CD4-positive, alpha-beta memory T cell (primary cell): ENCODE data around the gene DAGLA. TPM values are rescaled to one million over a fixed set of nuclear protein-coding genes. Genes with fewer than 3 reads are reported as not detected.
A peak's percentile ranks its signal among the peaks of the same experiment; 100 is the strongest.

Experiments
- CTCF ChIA-PET: fragments of 350-600 bp; sonication (Branson Sonifier 250); formaldehyde crosslinking; loops from one replicate; lab custom pipeline; 2021; ENCODE audit warnings: inconsistent platforms; ENCODE audit not compliant: partially characterized antibody; lab: Charles Lee
- POLR2A ChIA-PET: fragments of 350-600 bp; sonication (Branson Sonifier 250); formaldehyde crosslinking; loops from one replicate; lab custom pipeline; 2021; ENCODE audit not compliant: partially characterized antibody; lab: Charles Lee
- DNase-seq, 5 donors: peaks; one replicate each; pipeline versions ENCODE4 v3.0.0 to v3.0.0-alpha.2; 2020 to 2022; ENCODE audit warnings: mixed read lengths in 1 of 5
- H3K27ac ChIP-seq: one replicate; pipeline ENCODE4 v1.7.0; 2013; ENCODE audit warnings: low read depth, low read length
- H3K27me3 ChIP-seq: 2 replicates; pipeline ENCODE4 v1.7.0; 2013; ENCODE audit warnings: mild to moderate bottlenecking, low read length, moderate library complexity; ENCODE audit not compliant: insufficient read depth
- H3K36me3 ChIP-seq: 2 replicates; pipeline ENCODE4 v1.7.0; 2013; ENCODE audit warnings: mild to moderate bottlenecking, low read length, moderate library complexity; ENCODE audit not compliant: insufficient read depth
- H3K4me1 ChIP-seq: 2 replicates; pipeline ENCODE4 v1.7.0; 2013; ENCODE audit warnings: mild to moderate bottlenecking, low read length, moderate library complexity; ENCODE audit not compliant: insufficient read depth
- H3K4me3 ChIP-seq, 2 donors: one replicate each; pipeline ENCODE4 v1.7.0; 2013; ENCODE audit warnings: low read length in 2 of 2, mild to moderate bottlenecking in 1 of 2
- H3K9me3 ChIP-seq, 2 donors: one replicate each; pipeline ENCODE4 v1.7.0; 2013; ENCODE audit warnings: low read length in 2 of 2, control low read depth in 1 of 2; ENCODE audit not compliant: control insufficient read depth in 1 of 2
- H3K27ac Mint-ChIP-seq, 7 donors: one replicate each; pipeline ENCODE4 v1.8.0; 2020 to 2021; ENCODE audit warnings: mixed read lengths in 7 of 7, mild to moderate bottlenecking in 6 of 7, inconsistent platforms in 3 of 7, moderate library complexity in 3 of 7
- H3K27me3 Mint-ChIP-seq, 2 donors: one replicate each; pipeline ENCODE4 v1.8.0; 2020 to 2021; ENCODE audit warnings: mixed read lengths in 2 of 2
- H3K36me3 Mint-ChIP-seq, 2 donors: one replicate each; pipeline ENCODE4 v1.8.0; 2020 to 2021; ENCODE audit warnings: mixed read lengths in 2 of 2, inconsistent platforms in 1 of 2, mild to moderate bottlenecking in 1 of 2
- H3K4me1 Mint-ChIP-seq, 4 donors: one replicate each; pipeline ENCODE4 v1.8.0; 2020 to 2021; ENCODE audit warnings: mixed read lengths in 4 of 4, mild to moderate bottlenecking in 1 of 4
- H3K4me3 Mint-ChIP-seq, 8 donors: one replicate each; pipeline ENCODE4 v1.8.0; 2020 to 2021; ENCODE audit warnings: mixed read lengths in 8 of 8, mild to moderate bottlenecking in 7 of 8, moderate library complexity in 6 of 8, inconsistent platforms in 3 of 8
- H3K9me3 Mint-ChIP-seq, 8 donors: one replicate each; pipeline ENCODE4 v1.8.0; 2020 to 2021; ENCODE audit warnings: mixed read lengths in 8 of 8, mild to moderate bottlenecking in 5 of 8, inconsistent platforms in 3 of 8, moderate library complexity in 1 of 8
- intact Hi-C: fragments of 100-400 bp; cut with micrococcal nuclease; formaldehyde crosslinking; loops from one replicate; pipeline ENCODE4 v1.15.1; 2023
- polyA plus RNA-seq, 2 donors: library from polyadenylated mRNA; unstranded; fragments of 300-500 nt; fragmentation: Illumina TruSeq; gene quantifications; one replicate each; pipeline ENCODE4 v1.2.3, GENCODE V29; 2021
- total RNA-seq, 2 experiments: library from RNA; stranded (reverse); gene quantifications; one replicate each; pipeline ENCODE4 v1.2.3, GENCODE V29; 2021

Gene DAGLA
- total and polyA plus RNA-seq, 4 experiments from 2014 or later: 0.30 to 0.52 (median 0.44) TPM; not detected in 1

- H3K4me3 ChIP-seq: no peak overlapping the region
- Mint-ChIP-seq H3K9me3 (no peaks in the 10 kb centered on the region), H3K27me3 (no peaks in the 10 kb centered on the region), H3K4me1 (peaks cover 6 to 19% (median 10%) of the 10 kb centered on the region in 4 donors), H3K27ac (no peak overlapping the region), H3K36me3 (no peaks in the 10 kb centered on the region), H3K4me3 (no peak overlapping the region)
- ChIA-PET POLR2A (no interaction called here), CTCF (interaction anchor here (1.5 kb wide), 1 partner anchor 45 kb away, joined by 3 read pairs; no protein-coding TSS in a partner anchor)
- H3K4me1 ChIP-seq: peaks cover 16% of the 10 kb centered on the region
- no peaks in the 10 kb centered on the region for H3K27me3 ChIP-seq
- H3K27ac ChIP-seq: no peak overlapping the region
- intact Hi-C loops: no loop called here
- no peaks in the 10 kb centered on the region for H3K36me3 ChIP-seq
- no peak for DNase-seq
- H3K9me3 ChIP-seq: no peaks in the 10 kb centered on the region
Observed at GRCh38 chr11:61691380-61692156, 11.4 kb downstream of the DAGLA start.

GRCh38 chr11:61693922-61694601 is 13.9 kb downstream of the DAGLA start:
- ChIA-PET POLR2A (interaction anchor here (1.5 kb wide), 1 partner anchor 10 kb away, joined by 8 read pairs; no protein-coding TSS in a partner anchor), CTCF (interaction anchor here (3.2 kb wide), 1 partner anchor 40 kb away, joined by 14 read pairs; no protein-coding TSS in a partner anchor)
- H3K27me3 Mint-ChIP-seq: no peaks in the 10 kb centered on the region
- H3K27me3 ChIP-seq: no peaks in the 10 kb centered on the region
- H3K27ac Mint-ChIP-seq: peak overlapping the region in 4 of 7 donors; percentile 16 to 75 (median 62)
- H3K9me3 ChIP-seq: no peaks in the 10 kb centered on the region
- no peak for DNase-seq
- no peak overlapping the region for H3K4me3 ChIP-seq
- H3K27ac ChIP-seq: no peak overlapping the region
- no peaks in the 10 kb centered on the region for H3K36me3 Mint-ChIP-seq
- no peaks in the 10 kb centered on the region for H3K36me3 ChIP-seq
- intact Hi-C loops: no loop called here
- peaks cover 12 to 28% (median 21%) of the 10 kb centered on the region in 4 donors for H3K4me1 Mint-ChIP-seq
- H3K4me3 Mint-ChIP-seq: no peak overlapping the region
- H3K4me1 ChIP-seq: peaks cover 34% of the 10 kb centered on the region
- H3K9me3 Mint-ChIP-seq: no peaks in the 10 kb centered on the region

GRCh38 chr11:61694602-61694939 is 14.4 kb downstream of the DAGLA start:
- peaks cover 34% of the 10 kb centered on the region for H3K4me1 ChIP-seq
- Mint-ChIP-seq H3K27me3 (no peaks in the 10 kb centered on the region), H3K4me1 (peaks cover 12 to 28% (median 21%) of the 10 kb centered on the region in 4 donors), H3K27ac (peak overlapping the region in 3 of 7 donors; percentile 16 to 43 (median 29)), H3K4me3 (no peak overlapping the region), H3K36me3 (no peaks in the 10 kb centered on the region), H3K9me3 (no peaks in the 10 kb centered on the region)
- H3K27ac ChIP-seq: no peak overlapping the region
- POLR2A ChIA-PET: interaction anchor here (1.5 kb wide), 1 partner anchor 10 kb away, joined by 8 read pairs; no protein-coding TSS in a partner anchor
- H3K4me3 ChIP-seq: no peak overlapping the region
- no peak for DNase-seq
- intact Hi-C loops: no loop called here
- no peaks in the 10 kb centered on the region for H3K27me3 ChIP-seq
- no peaks in the 10 kb centered on the region for H3K36me3 ChIP-seq
- no peaks in the 10 kb centered on the region for H3K9me3 ChIP-seq
- CTCF ChIA-PET: interaction anchor here (1.1 to 3.2 kb wide), 5 partner anchors 9 to 39 kb away, joined by 3 to 14 read pairs (median 4); no protein-coding TSS in a partner anchor

- no peaks in the 10 kb centered on the region for H3K27me3 Mint-ChIP-seq
- peak overlapping the region in 1 of 2 donors; percentile 40 for H3K4me3 ChIP-seq
- H3K36me3 Mint-ChIP-seq: no peaks in the 10 kb centered on the region
- no peaks in the 10 kb centered on the region for H3K36me3 ChIP-seq
- H3K27me3 ChIP-seq: no peaks in the 10 kb centered on the region
- ChIA-PET POLR2A (interaction anchor here (0.9 to 1.5 kb wide), 2 partner anchors 11 to 114 kb away, joined by 3 to 8 read pairs; no protein-coding TSS in a partner anchor), CTCF (interaction anchor here (1.1 to 3.2 kb wide), 5 partner anchors 10 to 39 kb away, joined by 3 to 14 read pairs (median 4); no protein-coding TSS in a partner anchor)
- peak overlapping the region in 6 of 8 donors; percentile 36 to 83 (median 78) for H3K4me3 Mint-ChIP-seq
- H3K4me1 ChIP-seq: peaks cover 34% of the 10 kb centered on the region
- H3K27ac Mint-ChIP-seq: peak overlapping the region; percentile 88 to 97 (median 94)
- peaks cover 12 to 28% (median 21%) of the 10 kb centered on the region in 4 donors for H3K4me1 Mint-ChIP-seq
- intact Hi-C loops: loop anchor here (5.0 kb wide), 1 partner anchor 37 kb away; no protein-coding TSS in a partner anchor
- DNase-seq: no peak
- no peaks in the 10 kb centered on the region for H3K9me3 Mint-ChIP-seq
- H3K27ac ChIP-seq: peak overlapping the region; percentile 55
- no peaks in the 10 kb centered on the region for H3K9me3 ChIP-seq
Observed at GRCh38 chr11:61694946-61695706, 14.9 kb downstream of the DAGLA start.

- Histone ChIP-seq H3K27me3 (no peaks in the 10 kb centered on the region), H3K9me3 (no peaks in the 10 kb centered on the region), H3K4me1 (peaks cover 34% of the 10 kb centered on the region), H3K27ac (peak overlapping the region; percentile 55), H3K36me3 (no peaks in the 10 kb centered on the region), H3K4me3 (peak overlapping the region in 1 of 2 donors; percentile 40)
- ChIA-PET CTCF (interaction anchor here (1.1 to 3.2 kb wide), 4 partner anchors 11 to 38 kb away, joined by 3 to 14 read pairs (median 4); no protein-coding TSS in a partner anchor), POLR2A (interaction anchor here (0.9 to 1.9 kb wide), 2 partner anchors 12 to 114 kb away, joined by 3 to 5 read pairs; no protein-coding TSS in a partner anchor)
- Mint-ChIP-seq H3K36me3 (no peaks in the 10 kb centered on the region), H3K4me3 (peak overlapping the region; percentile 61 to 83 (median 76)), H3K27me3 (no peaks in the 10 kb centered on the region), H3K9me3 (no peaks in the 10 kb centered on the region), H3K27ac (peak overlapping the region; percentile 88 to 97 (median 94)), H3K4me1 (peaks cover 12 to 29% (median 22%) of the 10 kb centered on the region in 4 donors)
- intact Hi-C loops: loop anchor here (1.0 to 5.0 kb wide), 2 partner anchors 12 to 36 kb away; no protein-coding TSS in a partner anchor
- peak; percentile 89 to 98 (median 92) for DNase-seq
Observed at GRCh38 chr11:61695917-61696316, 15.7 kb downstream of the DAGLA start.

GRCh38 chr11:61696602-61697001 is 16.4 kb downstream of the DAGLA start:
- peak overlapping the region in 4 of 8 donors; percentile 42 to 54 (median 46) for H3K4me3 Mint-ChIP-seq
- CTCF ChIA-PET: interaction anchor here (2.5 to 3.2 kb wide), 2 partner anchors 13 to 36 kb away, joined by 9 to 19 read pairs; no protein-coding TSS in a partner anchor

More at GRCh38 chr11:61696602-61697001, 16.4 kb downstream of the DAGLA start:
- H3K36me3 ChIP-seq: no peaks in the 10 kb centered on the region
- peak overlapping the region; percentile 55 for H3K27ac ChIP-seq
- Mint-ChIP-seq H3K36me3 (no peaks in the 10 kb centered on the region), H3K27ac (peak overlapping the region; percentile 83 to 96 (median 90)), H3K9me3 (peaks cover 0 to 2% (median 0%) of the 10 kb centered on the region in 8 donors), H3K4me1 (peaks cover 12 to 31% (median 22%) of the 10 kb centered on the region in 4 donors), H3K27me3 (no peaks in the 10 kb centered on the region)
- peaks cover 34% of the 10 kb centered on the region for H3K4me1 ChIP-seq
- POLR2A ChIA-PET: interaction anchor here (1.9 kb wide), 1 partner anchor 13 kb away, joined by 5 read pairs; no protein-coding TSS in a partner anchor
- H3K9me3 ChIP-seq: no peaks in the 10 kb centered on the region
- H3K4me3 ChIP-seq: no peak overlapping the region
- H3K27me3 ChIP-seq: no peaks in the 10 kb centered on the region
- DNase-seq: peak in 1 of 5 donors; percentile 49
- intact Hi-C loops: loop anchor here (1.0 to 5.0 kb wide), 2 partner anchors 12 to 36 kb away; no protein-coding TSS in a partner anchor
